Stomach (tissue), 4 donors: ENCODE results near the gene ZFP42.

Experiments used
- POLR2A ChIP-seq, 4 donors: fragments of 450-650 bp; IDR thresholded peaks; one replicate each; pipeline ENCODE4 v1.6.1; 2016; ENCODE audit warnings: antibody characterized with exemption in 4 of 4, control low read depth in 2 of 4, mild to moderate bottlenecking in 1 of 4, moderate library complexity in 1 of 4
- POLR2AphosphoS5 ChIP-seq, 3 donors: sonication (generic); formaldehyde crosslinking; IDR thresholded peaks; one replicate each; pipeline ENCODE4 v1.6.1; 2016; ENCODE audit warnings: antibody characterized with exemption in 3 of 3

GRCh38 chr4:188005561-188005960 lies 10.0 kb downstream of the ZFP42 start:
- TF ChIP-seq POLR2A (IDR thresholded peaks at IDR 0.05) (no peak), POLR2AphosphoS5 (IDR thresholded peaks at IDR 0.05) (no peak)
